Erythroblast (primary cell): Measurements from ENCODE around the gene HBZ.

ENCODE experiments used
- DNase-seq, 2 experiments: peaks; one replicate each; lab custom pipeline; 2025; lab: John Stamatoyannopoulos, UW
- GATA1 ChIP-seq: IDR thresholded peaks from 2 replicates; pipeline ENCODE4 v1.6.1; 2011; ENCODE audit warnings: low read depth, mild to moderate bottlenecking, control low read depth, low read length, moderate library complexity
- POLR2A ChIP-seq: IDR thresholded peaks from 2 replicates; pipeline ENCODE4 v1.6.1; 2011; ENCODE audit warnings: mild to moderate bottlenecking, low read length

The HBZ gene

GRCh38 chr16:176477-177382, 24.3 kb downstream of the HBZ start, which contains the start of gene HBA1:
HBA1 (plus strand) TSS chr16:176680; CDS start chr16:176717, 37 bp downstream.
- TF ChIP-seq POLR2A = peak; percentile 74
- DNase-seq = peak; percentile 59 to 72

DNA sequence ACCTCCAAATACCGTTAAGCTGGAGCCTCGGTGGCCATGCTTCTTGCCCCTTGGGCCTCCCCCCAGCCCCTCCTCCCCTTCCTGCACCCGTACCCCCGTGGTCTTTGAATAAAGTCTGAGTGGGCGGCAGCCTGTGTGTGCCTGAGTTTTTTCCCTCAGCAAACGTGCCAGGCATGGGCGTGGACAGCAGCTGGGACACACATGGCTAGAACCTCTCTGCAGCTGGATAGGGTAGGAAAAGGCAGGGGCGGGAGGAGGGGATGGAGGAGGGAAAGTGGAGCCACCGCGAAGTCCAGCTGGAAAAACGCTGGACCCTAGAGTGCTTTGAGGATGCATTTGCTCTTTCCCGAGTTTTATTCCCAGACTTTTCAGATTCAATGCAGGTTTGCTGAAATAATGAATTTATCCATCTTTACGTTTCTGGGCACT, 25.0 kb downstream of the HBZ start:
- DNase-seq = peak; percentile 66 to 79
- TF ChIP-seq POLR2A = no peak
- TF ChIP-seq GATA1 = no peak

DNA sequence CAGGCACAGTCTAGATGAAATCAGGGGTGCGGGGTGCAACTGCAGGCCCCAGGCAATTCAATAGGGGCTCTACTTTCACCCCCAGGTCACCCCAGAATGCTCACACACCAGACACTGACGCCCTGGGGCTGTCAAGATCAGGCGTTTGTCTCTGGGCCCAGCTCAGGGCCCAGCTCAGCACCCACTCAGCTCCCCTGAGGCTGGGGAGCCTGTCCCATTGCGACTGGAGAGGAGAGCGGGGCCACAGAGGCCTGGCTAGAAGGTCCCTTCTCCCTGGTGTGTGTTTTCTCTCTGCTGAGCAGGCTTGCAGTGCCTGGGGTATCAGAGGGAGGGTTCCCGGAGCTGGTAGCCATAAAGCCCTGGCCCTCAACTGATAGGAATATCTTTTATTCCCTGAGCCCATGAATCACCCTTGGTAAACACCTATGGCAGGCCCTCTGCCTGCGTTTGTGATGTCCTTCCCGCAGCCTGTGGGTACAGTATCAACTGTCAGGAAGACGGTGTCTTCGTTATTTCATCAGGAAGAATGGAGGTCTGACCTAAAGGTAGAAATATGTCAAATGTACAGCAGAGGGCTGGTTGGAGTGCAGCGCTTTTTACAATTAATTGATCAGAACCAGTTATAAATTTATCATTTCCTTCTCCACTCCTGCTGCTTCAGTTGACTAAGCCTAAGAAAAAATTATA, 25.7 kb downstream of the HBZ start:
- TF ChIP-seq GATA1 (no peak), POLR2A (peak; percentile 95)
- DNase-seq = peak; percentile 83 to 84

GRCh38 chr16:178668-179015, 26.2 kb downstream of the HBZ start:
- TF ChIP-seq POLR2A (no peak), GATA1 (no peak)

DNA sequence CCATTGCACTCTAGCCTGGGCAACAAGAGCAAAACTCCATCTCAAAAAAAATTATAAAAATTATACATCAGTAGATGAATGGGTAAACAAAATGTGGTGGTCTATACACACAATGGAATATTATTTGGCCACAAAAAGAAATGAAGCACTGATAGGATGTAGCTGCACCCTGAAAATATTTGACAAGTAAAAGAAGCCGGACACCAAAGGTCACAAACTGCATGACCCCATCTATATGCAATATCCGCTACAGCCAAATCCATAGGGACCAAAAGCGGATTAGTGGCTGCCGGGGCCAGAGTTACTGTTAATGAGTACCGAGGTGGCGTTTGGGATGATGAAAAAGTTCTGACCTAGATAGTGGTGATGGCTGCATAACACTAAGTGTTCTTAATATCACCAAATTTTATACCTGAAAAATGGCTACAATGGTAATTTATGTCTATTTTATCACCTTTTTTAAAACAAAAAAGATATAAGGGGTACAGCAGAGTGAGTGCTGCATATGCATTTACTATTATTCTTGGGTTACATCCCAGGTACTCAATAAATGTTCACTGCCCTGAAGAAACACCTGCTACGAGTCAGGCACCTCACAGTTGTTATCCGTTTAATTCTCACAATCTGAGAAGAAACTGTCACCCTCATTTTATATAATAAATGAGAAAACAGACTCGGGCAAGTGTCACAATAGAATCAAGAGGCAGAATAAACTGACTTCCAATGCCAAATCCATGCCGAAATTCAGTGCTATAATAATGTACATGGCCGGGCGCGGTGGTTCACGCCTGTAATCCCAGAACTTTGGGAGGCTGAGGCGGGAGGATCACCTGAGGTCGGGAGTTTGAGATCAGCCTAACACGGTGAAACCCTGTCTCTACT, 27.0 kb downstream of the HBZ start:
- peak; percentile 73 to 75 for DNase-seq
- TF ChIP-seq GATA1 = no peak
- TF ChIP-seq POLR2A = peak; percentile 91

More at GRCh38 chr16:178668-179015, 26.2 kb downstream of the HBZ start:
- peak; percentile 78 to 79 for DNase-seq

GRCh38 chr16:180101-180675, 27.7 kb downstream of the HBZ start, which contains the start of gene HBQ1:
HBQ1 (plus strand) TSS chr16:180459; CDS start chr16:180487, 28 bp downstream.
- DNase-seq = peak; percentile 88 to 93
- TF ChIP-seq GATA1 (no peak), POLR2A (no peak)

GRCh38 chr16:180681-181564, 28.5 kb downstream of the HBZ start:
- TF ChIP-seq GATA1 = no peak
- peak; percentile 73 for TF ChIP-seq POLR2A
- DNase-seq = peak; percentile 93 to 95

DNA sequence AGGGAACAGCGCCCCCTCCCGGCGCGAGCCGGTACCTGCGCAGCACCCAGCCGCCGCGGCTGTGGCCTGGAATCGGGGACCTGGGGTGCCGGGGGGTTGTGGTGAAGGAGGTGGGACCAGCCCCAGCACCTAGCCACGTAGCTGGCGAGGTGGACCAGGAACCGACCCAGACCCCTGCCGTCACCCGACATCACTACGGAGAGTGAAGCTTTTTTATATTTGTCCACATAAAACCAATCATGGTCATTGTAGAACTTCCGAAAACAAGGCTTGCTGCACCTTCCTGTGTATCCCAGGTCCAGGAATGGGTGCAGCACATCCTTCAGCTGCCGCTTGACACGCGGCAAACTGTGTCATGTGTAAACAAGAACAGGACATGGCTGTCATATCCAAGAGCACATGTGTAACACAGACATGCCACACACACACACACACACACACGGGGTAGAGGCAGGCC, 29.1 kb downstream of the HBZ start:
- peak in 1 of 2 experiments; percentile 55 for DNase-seq
- peak; percentile 18 for TF ChIP-seq POLR2A
- no peak for TF ChIP-seq GATA1

GRCh38 chr16:183005-183404, 30.6 kb downstream of the HBZ start:
- TF ChIP-seq GATA1 (no peak), POLR2A (no peak)
- DNase-seq = no peak

DNA sequence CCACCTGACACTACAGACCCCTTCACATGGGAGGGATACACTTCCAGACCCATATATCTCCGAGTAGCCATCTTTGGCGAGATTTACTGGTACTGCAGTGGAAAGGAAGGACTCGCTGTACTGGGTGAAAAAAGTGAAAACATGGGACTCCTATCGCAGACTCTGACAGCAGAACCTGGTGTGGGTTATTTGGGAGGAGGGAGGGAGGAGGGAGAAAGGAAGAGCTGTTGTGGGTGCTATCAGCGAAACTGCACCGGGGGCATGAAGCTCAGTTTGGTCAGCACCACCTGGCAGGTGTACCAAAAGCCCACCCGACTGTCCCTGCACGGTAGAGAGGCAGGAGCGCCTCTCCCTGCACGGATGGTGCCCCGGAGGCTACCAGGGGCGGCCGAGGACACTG, 32.8 kb downstream of the HBZ start:
- no peak for DNase-seq
- TF ChIP-seq GATA1 (no peak), POLR2A (peak; percentile 18)

- TF ChIP-seq POLR2A (peak; percentile 4), GATA1 (no peak)
- no peak for DNase-seq
Observed at GRCh38 chr16:185691-186090, 33.2 kb downstream of the HBZ start.

- TF ChIP-seq GATA1 = no peak
- no peak for TF ChIP-seq POLR2A
- DNase-seq = no peak
Observed at GRCh38 chr16:187330-187729, 34.9 kb downstream of the HBZ start.
